ENCODE results near the gene TAF1B. TPM values are rescaled to one million over a fixed set of nuclear protein-coding genes. Genes with fewer than 3 reads are reported as not detected.
A peak's percentile ranks its signal among the peaks of the same experiment; 100 is the strongest.

Gene TAF1B
- total RNA-seq, 1 donor from 2014 or later: 86.3 TPM

DNA sequence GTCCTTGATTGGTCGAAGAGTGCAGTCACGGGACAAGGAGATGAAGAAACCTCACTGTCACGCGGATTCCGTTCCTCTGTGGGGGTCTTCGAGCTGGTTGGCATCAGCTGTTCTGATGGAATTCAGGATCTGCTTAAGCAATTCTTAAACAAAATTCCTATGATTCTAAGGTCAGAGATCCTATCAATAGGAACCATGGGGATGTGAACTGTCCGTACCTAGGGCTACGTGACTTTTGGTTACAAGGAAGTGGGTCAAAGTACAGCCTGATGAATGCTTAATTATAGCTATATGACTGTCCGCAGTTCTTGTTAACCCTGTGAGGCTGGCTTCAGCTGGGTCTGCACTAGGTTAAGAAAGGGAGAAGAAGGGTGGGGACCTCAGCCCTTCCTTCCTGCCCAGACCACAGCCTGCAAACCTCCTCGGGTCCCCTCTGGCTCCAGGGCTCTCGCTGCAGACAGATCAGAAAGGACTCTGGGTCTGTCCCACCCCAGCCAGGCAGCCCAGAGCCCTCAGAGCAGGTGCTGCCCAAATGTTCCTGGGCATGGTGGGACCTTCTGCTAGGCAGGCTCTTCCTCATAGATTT is 44.2 kb upstream of the TAF1B start:
- Histone ChIP-seq H3K27ac (no peak overlapping the region), H4K20me1 (ENCODE audit: low read depth) (no peaks in the 10 kb centered on the region), H3K4me2 (no peak overlapping the region), H2AFZ (replicated peaks) (no peak overlapping the region), H3K9ac (no peak overlapping the region), H3K27me3 (no peaks in the 10 kb centered on the region), H3K36me3 (no peaks in the 10 kb centered on the region), H3K79me2 (ENCODE audit: low read depth) (no peaks in the 10 kb centered on the region), H3K4me1 (peaks cover 12% of the 10 kb centered on the region), H3F3A (ENCODE audit: low read depth) (no peaks in the 10 kb centered on the region), H3K9me3 (ENCODE audit: low read depth) (no peaks in the 10 kb centered on the region), H3K4me3 (no peak overlapping the region)
- H3K27me3 Mint-ChIP-seq (ENCODE audit: insufficient read depth, low read depth): peaks cover 4% of the 10 kb centered on the region
- H3K4me1 Mint-ChIP-seq: peaks cover 50% of the 10 kb centered on the region
- H3K27ac Mint-ChIP-seq: no peak overlapping the region
- no peak for DNase-seq (ENCODE audit: low spot score)
- TF ChIP-seq, protein P1, sequence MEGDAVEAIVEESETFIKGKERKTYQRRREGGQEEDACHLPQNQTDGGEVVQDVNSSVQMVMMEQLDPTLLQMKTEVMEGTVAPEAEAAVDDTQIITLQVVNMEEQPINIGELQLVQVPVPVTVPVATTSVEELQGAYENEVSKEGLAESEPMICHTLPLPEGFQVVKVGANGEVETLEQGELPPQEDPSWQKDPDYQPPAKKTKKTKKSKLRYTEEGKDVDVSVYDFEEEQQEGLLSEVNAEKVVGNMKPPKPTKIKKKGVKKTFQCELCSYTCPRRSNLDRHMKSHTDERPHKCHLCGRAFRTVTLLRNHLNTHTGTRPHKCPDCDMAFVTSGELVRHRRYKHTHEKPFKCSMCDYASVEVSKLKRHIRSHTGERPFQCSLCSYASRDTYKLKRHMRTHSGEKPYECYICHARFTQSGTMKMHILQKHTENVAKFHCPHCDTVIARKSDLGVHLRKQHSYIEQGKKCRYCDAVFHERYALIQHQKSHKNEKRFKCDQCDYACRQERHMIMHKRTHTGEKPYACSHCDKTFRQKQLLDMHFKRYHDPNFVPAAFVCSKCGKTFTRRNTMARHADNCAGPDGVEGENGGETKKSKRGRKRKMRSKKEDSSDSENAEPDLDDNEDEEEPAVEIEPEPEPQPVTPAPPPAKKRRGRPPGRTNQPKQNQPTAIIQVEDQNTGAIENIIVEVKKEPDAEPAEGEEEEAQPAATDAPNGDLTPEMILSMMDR (IDR thresholded peaks at IDR 0.05): no peak
- TF ChIP-seq EZH2 (IDR thresholded peaks at IDR 0.05) (no peak), EZH2phosphoT487 (IDR thresholded peaks at IDR 0.05) (no peak)
- H3K4me3 Mint-ChIP-seq: no peak overlapping the region
- H3K9me3 Mint-ChIP-seq: no peaks in the 10 kb centered on the region
- H3K36me3 Mint-ChIP-seq: no peaks in the 10 kb centered on the region

DNA sequence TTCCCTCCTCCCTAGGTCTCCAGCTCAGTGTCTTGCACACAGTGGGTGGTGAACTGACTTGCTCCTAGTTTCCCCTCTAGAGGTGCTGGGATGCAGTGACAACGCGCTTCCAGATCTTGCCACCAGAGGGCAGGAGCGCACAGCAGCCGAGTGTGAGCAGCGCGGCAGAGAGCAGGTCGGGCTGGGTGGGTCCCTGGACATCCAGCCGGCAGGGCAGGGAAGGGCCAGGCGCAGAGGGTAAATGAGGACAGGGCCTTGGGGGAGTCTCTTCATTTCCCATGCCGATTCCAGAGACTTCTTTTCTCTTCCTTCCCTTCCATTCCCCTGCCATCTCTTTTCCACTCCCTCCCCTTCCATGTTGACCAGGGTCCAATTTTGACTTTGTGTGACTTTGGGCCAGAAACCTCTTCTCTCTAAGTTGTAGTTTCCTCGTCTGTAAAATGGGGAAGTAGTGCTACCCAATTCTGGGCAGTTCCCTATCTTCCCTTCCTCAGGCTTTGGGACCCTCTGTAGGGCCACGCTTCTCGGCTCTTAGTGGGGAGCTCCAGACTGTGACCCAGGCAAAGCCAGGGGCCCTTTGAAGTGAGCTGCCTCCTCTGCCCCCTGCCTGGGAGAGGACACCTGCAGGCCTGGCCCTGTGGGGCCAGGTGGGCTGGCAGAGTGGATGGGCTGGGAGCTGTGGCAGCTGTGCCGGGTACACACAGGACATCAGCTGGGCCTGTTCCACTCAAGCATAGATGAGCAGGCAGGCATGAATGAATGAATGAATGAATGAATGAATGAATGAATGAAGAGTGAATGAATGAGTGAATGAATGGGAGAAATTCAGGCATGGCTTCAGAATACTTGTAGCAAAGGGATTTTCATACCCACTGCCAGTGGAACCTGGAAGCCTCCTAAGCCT is 43.3 kb upstream of the TAF1B start:
- Histone ChIP-seq H3K36me3 (no peaks in the 10 kb centered on the region), H2AFZ (replicated peaks) (no peak overlapping the region), H3K4me1 (peaks cover 12% of the 10 kb centered on the region), H3K4me3 (no peak overlapping the region), H3K4me2 (no peak overlapping the region), H3K27me3 (no peaks in the 10 kb centered on the region), H4K20me1 (ENCODE audit: low read depth) (no peaks in the 10 kb centered on the region), H3K9me3 (ENCODE audit: low read depth) (no peaks in the 10 kb centered on the region), H3K79me2 (ENCODE audit: low read depth) (no peaks in the 10 kb centered on the region), H3K27ac (no peak overlapping the region), H3F3A (ENCODE audit: low read depth) (no peaks in the 10 kb centered on the region), H3K9ac (no peak overlapping the region)
- Mint-ChIP-seq H3K9me3 (no peaks in the 10 kb centered on the region), H3K36me3 (no peaks in the 10 kb centered on the region), H3K27me3 (ENCODE audit: insufficient read depth, low read depth) (peaks cover 4% of the 10 kb centered on the region), H3K4me1 (peaks cover 51% of the 10 kb centered on the region), H3K27ac (no peak overlapping the region), H3K4me3 (no peak overlapping the region)
- TF ChIP-seq EZH2 (IDR thresholded peaks at IDR 0.05) (no peak), EZH2phosphoT487 (IDR thresholded peaks at IDR 0.05) (no peak)
- TF ChIP-seq, protein P1 (IDR thresholded peaks at IDR 0.05): peak; percentile 98
- peak; percentile 90 for DNase-seq (ENCODE audit: low spot score)

DNA sequence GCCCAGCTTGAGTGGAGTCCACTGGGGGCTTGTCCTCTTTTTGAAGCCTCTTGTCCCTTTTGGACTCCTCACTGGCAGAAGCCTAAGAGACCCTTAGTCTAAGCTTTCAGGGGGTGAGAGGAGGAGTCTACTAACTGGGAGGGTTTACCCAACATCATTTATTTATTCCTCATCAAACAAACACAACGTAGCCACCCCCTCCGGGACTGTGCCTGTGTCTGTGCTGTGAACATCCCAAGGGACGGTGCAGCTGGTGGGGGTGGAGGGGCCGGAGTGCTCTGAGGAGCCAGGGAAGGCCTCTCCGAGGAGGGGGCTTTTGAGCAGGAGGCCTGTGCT is 42.7 kb upstream of the TAF1B start:
- H2AFZ ChIP-seq (replicated peaks): no peak overlapping the region
- H3K4me3 ChIP-seq: no peak overlapping the region
- no peaks in the 10 kb centered on the region for H3K27me3 ChIP-seq
- peaks cover 12% of the 10 kb centered on the region for H3K4me1 ChIP-seq
- no peaks in the 10 kb centered on the region for H3F3A ChIP-seq (ENCODE audit: low read depth)
- Mint-ChIP-seq H3K36me3 (no peaks in the 10 kb centered on the region), H3K4me1 (peaks cover 51% of the 10 kb centered on the region), H3K27ac (no peak overlapping the region), H3K4me3 (no peak overlapping the region), H3K27me3 (ENCODE audit: insufficient read depth, low read depth) (peaks cover 4% of the 10 kb centered on the region), H3K9me3 (no peaks in the 10 kb centered on the region)
- no peaks in the 10 kb centered on the region for H3K79me2 ChIP-seq (ENCODE audit: low read depth)
- TF ChIP-seq EZH2 (IDR thresholded peaks at IDR 0.05) (no peak), EZH2phosphoT487 (IDR thresholded peaks at IDR 0.05) (no peak)
- TF ChIP-seq, protein P1 (IDR thresholded peaks at IDR 0.05): no peak
- H3K27ac ChIP-seq: no peak overlapping the region
- no peak for DNase-seq (ENCODE audit: low spot score)
- H4K20me1 ChIP-seq (ENCODE audit: low read depth): no peaks in the 10 kb centered on the region
- no peaks in the 10 kb centered on the region for H3K36me3 ChIP-seq
- H3K9me3 ChIP-seq (ENCODE audit: low read depth): no peaks in the 10 kb centered on the region
- no peak overlapping the region for H3K4me2 ChIP-seq
- H3K9ac ChIP-seq: no peak overlapping the region

Measured in neural progenitor cell (in vitro differentiated cells).